Stimulated activated CD8-positive, alpha-beta memory T cell treated with anti-CD3 and anti-CD28 coated beads, Interleukin-15, amount 100 ng/mL, for 1 hour (primary cell): Measurements from ENCODE around the gene MAGEA9.
"Not testable (repeated sequence)": the region's sequence is repeated elsewhere in the genome, so short reads cannot be mapped to it uniquely, and the experiment has no call there.

Experiments
- DNase-seq: peaks from one replicate; pipeline ENCODE4 v3.0.0-alpha.2; 2020; ENCODE audit warnings: low read depth

Gene MAGEA9, protein sequence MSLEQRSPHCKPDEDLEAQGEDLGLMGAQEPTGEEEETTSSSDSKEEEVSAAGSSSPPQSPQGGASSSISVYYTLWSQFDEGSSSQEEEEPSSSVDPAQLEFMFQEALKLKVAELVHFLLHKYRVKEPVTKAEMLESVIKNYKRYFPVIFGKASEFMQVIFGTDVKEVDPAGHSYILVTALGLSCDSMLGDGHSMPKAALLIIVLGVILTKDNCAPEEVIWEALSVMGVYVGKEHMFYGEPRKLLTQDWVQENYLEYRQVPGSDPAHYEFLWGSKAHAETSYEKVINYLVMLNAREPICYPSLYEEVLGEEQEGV

GRCh38 chrX:149781727-149782126 is at the start of gene MAGEA9:
Gene MAGEA9 (plus strand): TSS chrX:149781930. CDS start chrX:149786211, 4,281 bp downstream.
- DNase-seq, result not testable (repeated sequence)

DNA sequence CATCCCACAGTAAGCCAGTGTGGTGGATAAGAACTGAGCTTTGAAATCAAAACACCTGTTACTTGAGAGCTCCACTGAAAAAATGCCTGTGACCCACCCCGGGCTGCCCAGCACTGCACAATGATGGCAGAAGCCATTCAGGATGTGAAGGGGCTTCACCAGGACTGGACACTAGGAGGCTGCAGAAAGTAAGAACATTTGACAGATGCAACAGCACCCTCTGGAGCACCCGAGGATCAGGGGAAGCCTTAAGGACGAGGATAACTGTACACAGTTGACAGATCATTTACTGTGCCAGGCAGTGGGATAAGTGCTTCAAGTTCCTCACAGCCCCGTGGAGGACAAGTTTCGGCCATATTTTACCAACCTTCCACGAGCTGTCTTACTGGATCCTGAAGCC is 39.5 kb upstream of the MAGEA9 start:
- DNase-seq, result not testable (repeated sequence)

DNA sequence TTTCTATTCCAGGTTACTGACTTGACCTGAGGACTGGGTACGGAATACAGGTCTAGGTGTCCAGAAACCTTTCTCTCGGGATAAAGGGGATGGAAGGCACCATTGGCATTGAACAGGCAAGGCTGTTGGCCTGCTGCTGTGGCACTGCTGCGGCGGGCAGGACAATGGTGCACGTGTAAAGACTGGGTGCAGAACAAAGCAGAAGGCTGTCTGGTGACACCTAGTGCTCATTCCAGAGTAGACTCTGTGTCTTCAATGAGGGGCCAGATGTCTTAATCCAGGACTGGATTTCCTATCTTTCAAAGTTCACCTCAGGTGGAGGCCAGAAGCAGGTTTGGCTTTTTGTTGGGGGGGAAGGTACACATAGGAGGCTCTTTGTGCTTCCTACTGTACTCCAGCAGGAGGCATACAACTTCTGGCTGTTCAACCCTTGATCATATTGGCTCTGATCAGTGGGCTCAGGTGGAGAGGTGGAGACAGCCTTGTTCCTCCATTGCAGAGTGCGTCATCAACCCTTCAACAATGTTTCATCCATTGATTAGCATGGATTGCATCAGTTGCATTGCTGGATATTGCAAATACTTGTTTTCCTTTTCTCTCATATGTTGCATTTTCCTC is 35.2 kb upstream of the MAGEA9 start:
- DNase-seq, result not testable (repeated sequence)

- no peak for DNase-seq
These were observed 24.3 kb upstream of the MAGEA9 start for GRCh38 chrX:149757206-149758067.

GRCh38 chrX:149758068-149758714 is 23.5 kb upstream of the MAGEA9 start:
- no peak for DNase-seq

DNA sequence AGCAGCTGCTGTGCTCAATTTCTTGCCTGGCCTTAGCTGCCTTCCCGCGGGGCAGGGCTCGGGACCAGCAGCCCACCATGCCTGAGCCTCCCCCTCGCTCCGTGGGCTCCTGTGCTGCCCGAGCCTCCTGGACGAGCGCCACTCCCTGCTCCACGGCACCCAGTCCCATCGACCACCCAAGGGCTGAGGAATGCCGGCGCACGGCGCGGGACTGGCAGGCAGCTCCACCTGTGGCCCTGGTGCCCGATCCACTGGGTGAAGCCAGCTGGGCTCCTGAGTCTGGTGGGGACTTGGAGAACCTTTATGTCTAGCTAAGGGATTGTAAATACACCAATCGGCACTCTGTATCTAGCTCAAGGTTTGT is 23.0 kb upstream of the MAGEA9 start:
- DNase-seq, result not testable (repeated sequence)

DNA sequence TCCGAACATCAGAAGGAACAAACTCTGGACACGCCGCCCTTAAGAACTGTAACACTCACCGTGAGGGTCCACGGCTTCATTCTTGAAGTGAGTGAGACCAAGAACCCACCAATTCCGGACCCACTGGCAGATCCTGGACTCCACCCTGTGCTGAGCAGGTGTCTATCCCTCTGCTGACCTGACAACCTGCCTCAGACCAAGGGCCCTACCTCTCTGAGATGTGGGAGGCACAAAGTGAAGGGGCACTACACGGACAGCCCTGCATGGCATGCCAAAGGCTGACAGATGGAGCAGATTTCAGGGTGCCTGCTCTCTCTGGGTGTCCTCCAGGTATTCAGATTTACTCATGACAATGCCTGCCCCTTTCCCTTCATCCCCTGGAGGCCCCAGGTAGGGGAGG is 21.9 kb upstream of the MAGEA9 start:
- no peak for DNase-seq

- DNase-seq, result no peak
These were observed 20.8 kb upstream of the MAGEA9 start for GRCh38 chrX:149760965-149761364.

DNA sequence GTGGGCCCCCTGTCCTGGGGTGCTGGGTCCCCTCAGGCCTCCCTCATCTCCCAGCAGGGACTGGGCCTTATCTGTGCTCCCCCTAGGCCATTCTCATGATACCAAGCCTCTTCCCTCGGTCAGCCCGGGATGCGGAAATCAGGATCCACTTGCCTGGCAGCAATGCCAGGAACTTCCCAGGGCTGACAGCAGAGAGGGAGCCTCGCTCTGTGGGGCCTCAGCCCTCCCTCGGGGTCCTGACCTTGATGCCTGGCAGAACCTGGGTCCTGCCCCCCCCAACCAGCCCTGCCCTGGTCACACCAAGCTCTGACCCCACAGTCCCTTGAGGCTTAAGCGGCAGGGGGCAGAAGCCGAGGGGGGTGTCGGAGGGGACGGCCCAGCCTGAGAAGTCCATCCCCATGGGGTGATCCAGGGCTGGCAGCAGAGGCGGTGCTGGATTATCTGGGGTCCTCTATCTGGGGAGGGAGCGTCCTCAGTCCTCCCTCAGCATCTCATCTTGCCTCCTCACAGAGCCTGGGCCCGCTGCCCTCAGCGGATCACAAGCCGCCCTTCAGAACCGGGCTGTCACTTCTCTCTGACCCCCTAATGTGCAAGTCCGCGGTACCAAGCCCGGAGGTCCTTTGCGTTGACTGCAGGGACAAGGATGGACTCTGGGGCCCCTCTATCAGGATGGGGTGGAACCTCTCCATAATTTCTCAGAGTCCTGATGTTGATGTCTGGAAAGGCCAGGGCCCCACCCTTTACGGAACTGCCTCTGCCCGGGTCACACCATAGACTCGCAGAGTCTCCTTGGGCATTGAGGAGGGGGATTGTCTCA is 19.7 kb upstream of the MAGEA9 start:
- DNase-seq, result not testable (repeated sequence)

GRCh38 chrX:149762696-149763614 is 18.8 kb upstream of the MAGEA9 start:
- no peak for DNase-seq

DNA sequence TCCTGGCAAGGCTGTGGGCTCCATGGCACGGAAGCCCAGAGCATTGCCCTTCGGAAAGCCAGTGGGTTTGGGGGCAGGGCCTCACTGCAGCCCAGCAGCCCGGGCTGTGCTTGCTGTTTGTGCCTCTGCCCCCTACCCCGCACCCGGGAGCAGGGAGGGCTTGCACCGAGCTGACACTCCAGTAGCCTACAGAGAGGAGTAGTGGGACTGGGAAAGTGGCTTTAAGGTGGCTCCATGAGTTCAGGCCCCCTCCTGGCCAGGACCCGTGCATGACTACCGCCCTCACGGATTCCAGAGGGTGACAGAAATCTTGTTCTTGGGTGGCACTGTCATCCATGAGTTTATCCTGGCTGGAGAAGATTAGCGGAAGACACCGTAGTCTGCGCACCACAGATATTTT is 11.4 kb upstream of the MAGEA9 start:
- DNase-seq, result not testable (repeated sequence)

DNA sequence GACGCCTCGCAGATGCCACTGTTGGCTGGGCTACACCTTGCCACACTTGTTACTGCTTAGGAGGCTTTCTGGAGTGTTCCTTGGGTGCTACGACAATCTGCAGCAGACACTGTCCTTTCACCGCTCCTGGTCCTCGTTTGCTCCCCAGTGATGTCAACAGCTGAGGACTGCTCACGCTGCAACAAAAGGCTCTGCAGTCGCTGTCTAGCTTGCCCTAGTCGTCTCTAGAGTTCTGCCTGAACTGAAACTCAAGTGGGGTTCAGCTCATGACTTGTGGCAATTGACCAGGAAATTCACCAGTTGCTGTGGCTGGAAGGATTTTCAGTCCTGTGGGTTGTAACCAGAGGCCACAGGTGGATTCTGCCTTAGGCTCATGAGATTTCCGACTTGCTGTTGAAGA is 8.7 kb upstream of the MAGEA9 start:
- not testable (repeated sequence) for DNase-seq

DNA sequence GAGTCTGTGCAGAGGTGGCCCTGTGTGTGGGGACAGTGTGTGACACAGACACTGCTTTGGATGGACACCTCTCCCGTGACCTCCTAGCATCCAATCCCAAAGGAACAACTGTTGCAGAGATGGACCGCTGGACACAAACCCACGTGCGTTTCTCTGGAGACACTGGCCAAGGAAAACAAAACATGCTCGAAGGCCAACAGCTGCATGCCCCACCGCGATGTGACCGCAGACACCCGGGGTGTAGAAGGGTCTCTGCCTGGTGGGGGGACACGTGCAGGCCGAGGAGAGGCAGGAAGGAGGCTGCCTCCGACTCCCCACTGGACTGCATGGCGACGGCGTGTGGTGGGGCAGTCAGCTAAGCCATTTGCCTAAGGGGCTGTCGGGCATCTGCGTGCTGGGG is 8.0 kb upstream of the MAGEA9 start, which contains the start of gene HSFX1:
HSFX1 (plus strand) TSS at position 301 of the 400 bp plus-strand sequence. CDS start 614 bp downstream, outside the sequence.
- DNase-seq, result not testable (repeated sequence)

- not testable (repeated sequence) for DNase-seq
These were observed 3.7 kb upstream of the MAGEA9 start for GRCh38 chrX:149777999-149778398.

GRCh38 chrX:149795531-149795930 is 13.8 kb downstream of the MAGEA9 start:
- DNase-seq, result not testable (repeated sequence)

GRCh38 chrX:149799095-149799714 is 17.5 kb downstream of the MAGEA9 start:
- no peak for DNase-seq

DNA sequence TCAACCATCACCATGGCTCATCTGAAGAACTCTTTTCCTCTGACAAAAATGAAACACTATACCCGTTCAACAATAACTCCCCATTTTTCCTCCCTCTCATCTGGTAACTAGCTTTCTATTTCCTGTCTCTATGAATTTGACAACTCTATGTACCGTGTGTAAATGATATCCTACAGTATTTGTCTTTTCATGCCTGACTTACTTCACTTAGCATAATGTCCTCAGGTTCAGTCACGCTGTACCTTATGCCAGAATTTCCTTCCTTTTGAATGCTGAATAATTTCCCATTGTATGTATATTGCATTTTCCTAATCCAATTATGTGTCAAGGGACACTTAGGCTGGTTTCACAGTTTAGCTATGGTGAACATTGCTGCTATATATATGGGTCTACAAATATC is 18.2 kb downstream of the MAGEA9 start:
- DNase-seq, result no peak

DNA sequence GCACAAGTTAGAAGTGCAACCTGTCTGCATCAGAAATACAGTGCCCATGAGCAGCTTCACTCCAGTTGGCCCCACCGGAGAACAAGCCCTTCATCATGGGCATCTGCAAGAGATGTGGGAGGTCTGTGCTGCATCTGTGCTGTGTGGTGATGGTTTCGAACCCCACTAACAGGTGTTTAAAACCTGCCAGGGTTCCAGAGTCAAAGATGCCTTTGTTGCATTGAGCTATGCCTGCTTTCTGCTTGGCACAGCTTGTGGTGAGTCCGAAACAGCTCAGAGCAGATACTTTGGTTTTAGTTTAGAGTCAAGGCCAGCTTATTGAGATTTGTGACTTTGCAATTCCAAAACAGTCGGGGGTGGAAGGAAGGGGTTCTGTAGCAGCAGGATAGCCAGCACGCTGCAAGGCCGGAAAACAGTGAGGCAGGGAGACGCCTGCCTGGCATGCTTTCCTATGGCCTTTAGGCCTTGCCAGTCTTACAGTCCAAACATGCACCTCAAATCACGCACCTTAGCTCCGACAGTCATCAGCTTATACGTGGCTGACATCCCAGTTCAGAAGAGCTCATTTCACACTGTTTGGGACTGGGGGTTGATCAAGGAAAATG is 21.8 kb downstream of the MAGEA9 start:
- no peak for DNase-seq

- no peak for DNase-seq
These were observed 22.4 kb downstream of the MAGEA9 start for GRCh38 chrX:149804102-149804501.
